GM21526 (cell line): Measurements from ENCODE around the gene NRM.

Source experiments
- ATAC-seq: cut with Tn5 transposase; IDR thresholded peaks from one replicate; pipeline ENCODE4 v1.9.1; 2021; ENCODE audit warnings: moderate library complexity; ENCODE audit not compliant: unreplicated experiment, low FRiP score

NRM gene

GRCh38 chr6:30689985-30690384 lies 799 bp downstream of the NRM start:
- ATAC-seq: no peak

- ATAC-seq: no peak
Observed at GRCh38 chr6:30689022-30689865, 1.5 kb downstream of the NRM start.

DNA sequence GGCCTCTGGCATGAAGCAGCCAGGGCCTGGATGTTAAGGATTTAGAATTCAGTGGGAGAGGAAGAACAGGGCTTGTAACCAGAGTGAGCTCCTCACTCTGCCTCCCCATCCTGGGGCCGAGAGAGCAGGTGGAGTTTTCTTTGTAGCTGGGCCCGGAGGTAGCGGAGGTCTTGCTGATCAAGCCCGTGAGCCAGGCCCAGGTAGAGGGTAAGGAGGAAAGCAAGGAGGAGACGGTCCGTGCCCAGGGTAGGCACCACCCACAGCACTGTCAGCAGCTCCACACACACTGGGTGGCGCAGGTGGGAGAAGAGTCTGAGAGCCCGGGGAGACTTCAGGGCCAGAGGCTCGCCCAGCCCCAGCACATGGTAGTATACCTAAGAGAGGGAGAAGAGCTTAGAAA lies 2.2 kb downstream of the NRM start:
- ATAC-seq: no peak

DNA sequence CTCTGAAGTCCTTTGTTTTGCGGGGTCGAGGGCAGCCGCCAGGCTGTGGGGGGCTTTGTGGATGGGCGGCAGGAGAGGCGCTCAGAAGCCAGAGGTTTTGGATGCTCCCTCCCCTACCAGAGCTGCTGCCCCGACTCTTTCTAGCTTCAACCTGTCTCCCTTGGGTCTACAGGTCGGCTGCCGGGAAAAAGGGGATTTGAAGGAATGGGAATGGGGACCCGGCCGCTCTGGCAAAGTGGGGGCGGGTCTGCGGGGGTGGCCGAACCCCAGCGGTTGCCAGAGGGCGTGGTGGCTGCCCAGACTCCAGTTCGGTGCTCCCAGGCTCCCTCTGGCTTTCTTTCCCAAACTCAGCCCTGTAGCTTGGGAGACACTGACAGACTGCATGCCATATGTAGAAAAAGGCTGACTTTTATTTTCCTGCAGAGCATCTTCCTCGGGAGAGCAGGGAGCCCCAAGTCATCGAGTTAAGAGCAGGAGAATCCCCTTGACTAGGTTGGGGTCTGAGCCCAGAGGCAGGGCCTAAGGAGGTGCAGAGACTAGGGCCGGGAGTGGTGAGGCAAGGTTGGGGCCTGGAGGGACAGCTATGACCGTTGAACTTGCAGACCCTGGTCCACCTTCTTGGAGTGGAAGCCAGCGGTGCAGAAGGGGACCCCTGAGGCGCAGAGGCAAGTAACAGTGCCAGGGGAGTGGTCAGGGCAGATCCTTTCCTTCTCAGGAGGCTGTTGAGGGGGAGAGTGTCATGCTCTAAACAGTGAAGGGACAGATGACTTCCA lies 2.9 kb downstream of the NRM start:
- ATAC-seq: no peak

DNA sequence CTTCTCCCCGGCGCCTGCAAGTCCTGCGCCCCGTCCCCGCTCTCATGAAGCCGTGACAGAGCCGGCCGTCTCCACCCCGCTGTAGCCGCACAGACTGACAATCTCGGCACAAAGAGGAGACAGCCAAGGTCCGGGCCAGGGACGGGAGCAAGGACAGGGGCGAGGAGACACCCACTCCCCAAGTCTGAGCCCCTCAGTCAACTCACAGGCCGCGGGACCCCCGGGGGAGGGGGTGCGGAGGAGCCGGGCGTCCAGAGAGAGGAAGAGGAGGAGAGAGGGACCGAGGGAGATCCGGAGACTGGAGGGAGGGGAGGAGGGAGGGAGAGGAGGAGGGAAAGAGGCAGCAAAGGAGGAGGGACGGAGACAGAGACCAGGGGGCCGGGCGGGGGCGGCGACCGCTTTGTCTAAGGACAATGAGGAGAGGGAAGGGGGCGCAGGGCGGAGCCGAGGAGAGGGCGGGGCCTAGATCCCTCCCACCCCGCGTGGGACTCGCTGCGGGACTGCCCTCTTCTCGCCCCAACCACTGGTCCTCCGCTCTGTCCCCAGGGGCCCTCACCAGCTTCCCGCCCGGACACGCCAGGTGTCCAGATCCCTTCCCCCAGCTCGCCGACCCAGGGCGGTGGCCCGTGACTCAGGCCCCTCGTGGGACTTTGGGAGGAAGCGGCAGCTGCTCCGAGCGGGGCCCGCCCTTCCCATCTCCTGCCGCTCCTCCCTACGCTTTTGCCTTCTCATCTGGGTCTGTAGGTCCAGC lies 3.7 kb downstream of the NRM start:
- peak; percentile 35 for ATAC-seq

- no peak for ATAC-seq
Observed at GRCh38 chr6:30686009-30686907, 4.5 kb downstream of the NRM start, which contains the start of gene PPP1R18. Gene PPP1R18 (minus strand): TSS chr6:30686645. CDS start chr6:30686018, 627 bp downstream.

DNA sequence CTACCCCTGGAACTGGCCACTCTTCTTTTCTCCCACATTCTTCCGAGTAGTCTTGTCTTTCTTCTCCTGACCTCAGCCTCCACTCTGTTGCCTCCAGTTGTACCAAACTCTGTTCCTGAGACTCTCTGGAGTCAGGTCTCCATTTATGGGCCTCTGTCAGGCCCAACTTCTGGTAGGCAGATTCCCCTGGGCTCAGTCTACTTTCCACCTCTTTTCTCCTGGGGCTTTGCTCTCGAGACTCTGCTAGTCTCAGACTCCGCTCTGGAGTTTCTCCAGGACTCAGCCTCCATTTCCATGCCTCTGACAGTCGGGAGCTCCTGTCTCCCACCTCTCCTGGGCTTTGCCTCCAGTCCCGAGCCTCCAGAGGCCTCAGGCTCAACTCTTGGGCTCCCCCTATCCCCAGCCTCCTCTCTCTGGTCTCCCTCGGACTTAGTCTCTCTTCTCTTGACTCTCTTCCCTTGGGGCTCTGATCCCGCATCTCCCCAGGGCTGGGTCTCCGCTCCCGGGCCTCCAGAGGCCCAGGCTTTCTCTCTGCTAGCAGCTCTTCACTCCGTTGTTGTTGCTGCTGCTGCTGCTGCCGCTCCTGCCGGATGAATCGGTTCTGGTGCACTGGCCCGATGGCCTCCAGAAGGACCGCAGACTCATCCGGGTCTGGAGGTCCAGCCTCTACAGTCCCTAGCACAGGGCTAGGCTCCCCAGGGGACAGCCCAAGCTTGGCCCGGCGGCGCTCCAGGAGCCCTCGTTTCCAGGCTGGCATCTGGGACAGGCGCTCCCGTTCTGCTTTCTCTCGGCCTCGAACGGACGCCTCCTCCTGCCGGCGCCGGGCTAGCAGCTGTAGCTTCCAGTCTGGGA lies 5.4 kb downstream of the NRM start:
- ATAC-seq: no peak

- ATAC-seq: no peak
Observed at GRCh38 chr6:30684386-30685156, 6.2 kb downstream of the NRM start.

DNA sequence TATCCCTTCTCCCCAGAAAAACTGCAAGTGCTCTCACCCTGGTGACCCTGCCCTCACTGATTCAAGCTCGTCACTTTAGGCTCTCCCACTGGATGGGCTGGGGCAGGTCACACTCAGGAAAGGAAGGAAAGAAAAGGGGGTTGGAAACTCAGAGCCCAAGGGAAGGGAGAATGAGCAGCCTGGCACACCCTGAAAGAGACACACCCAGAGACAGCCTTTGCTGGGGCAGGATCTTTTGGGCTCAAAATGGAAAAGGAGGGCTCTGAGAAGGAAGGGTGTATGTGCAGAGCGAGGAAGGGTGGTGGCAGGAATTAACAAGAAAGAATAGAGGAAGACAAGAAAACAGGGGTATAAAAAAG lies 6.8 kb downstream of the NRM start:
- no peak for ATAC-seq

- no peak for ATAC-seq
Observed at GRCh38 chr6:30683183-30683979, 7.4 kb downstream of the NRM start.

DNA sequence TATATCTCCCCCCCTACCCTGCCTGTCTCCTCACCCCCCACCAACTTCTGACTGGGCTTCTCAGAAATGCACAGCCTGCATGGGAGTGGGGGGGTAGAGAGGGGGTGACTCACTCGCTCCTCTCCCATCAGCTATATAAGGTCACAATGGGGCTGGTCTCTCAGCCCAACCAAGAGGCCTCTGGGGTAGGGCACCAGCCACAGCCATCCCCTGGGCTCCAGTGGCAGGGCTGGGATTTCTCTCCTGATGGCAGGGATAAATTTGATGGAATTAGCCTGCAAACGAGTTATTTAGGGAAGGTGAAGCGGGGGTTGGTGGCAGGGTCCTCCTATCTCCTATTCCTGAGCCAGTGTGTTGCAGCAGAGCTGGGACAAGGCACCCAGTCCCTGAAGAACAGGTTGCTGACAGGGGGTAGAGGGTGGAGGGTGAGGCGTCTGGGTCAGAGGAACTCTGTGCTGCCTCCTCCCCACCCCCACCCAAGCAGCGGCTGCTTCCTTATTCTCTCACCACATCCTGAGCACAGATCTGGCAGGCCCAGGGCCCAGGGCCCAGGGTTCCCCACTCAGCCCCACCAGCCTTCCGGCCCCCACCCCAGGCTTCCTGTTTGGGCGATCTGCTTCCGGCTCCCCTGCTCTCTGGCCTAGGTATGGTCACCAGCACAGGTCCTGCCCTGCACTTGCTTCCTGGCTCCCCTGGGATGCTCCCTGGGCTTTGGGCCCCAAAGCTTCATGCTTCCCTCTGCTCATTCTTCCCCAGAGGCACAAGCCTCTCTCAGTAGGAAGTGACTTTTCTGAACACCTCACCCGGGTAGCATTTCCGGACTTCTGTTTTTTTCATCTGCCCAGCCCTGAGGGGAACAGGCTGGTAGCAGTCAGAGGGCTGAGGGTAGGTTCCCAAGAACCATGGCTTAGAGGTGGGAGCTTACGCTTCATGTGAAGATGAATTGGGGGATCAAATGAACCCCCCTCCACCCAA lies 8.4 kb downstream of the NRM start:
- no peak for ATAC-seq

GRCh38 chr6:30681766-30682142 lies 9.0 kb downstream of the NRM start:
- ATAC-seq: no peak

DNA sequence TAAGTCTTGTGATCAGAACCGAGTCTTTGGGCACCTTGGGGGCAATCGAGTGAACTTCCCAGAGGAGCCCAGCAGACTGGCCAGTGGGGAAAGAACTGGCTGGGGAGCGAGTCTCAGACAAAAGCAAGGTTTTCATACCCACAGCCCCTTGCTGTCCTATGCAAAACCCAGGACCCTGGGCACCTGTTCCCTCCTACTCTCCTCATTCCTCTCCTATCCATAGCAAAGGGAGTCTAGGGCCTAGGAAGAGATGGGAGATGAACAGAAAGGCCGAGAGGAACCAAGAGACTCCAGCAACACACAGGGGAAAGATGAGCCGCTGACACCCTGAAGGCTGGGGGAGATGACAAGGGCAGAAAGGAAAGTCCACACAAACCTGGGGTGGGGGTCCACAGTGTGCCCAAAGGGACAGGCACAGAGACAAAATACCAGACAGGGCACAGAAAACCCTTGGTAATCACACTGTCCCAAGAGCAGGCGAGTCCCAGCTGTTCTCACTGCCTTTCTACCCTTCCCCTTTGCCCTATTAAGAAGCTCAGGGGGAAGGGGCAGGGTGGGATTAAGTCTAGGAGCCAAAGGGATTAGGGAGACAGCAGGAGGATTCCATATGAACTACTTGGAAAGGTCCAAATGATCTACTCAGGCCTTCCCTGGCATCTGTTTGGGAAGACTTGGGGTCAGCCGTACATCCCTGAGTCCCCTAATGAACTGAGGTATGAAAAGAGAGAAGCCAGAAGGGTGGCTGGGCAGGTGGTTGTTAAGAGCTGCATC lies 10.8 kb downstream of the NRM start:
- ATAC-seq: no peak

GRCh38 chr6:30678964-30679726 lies 11.6 kb downstream of the NRM start:
- ATAC-seq: no peak

DNA sequence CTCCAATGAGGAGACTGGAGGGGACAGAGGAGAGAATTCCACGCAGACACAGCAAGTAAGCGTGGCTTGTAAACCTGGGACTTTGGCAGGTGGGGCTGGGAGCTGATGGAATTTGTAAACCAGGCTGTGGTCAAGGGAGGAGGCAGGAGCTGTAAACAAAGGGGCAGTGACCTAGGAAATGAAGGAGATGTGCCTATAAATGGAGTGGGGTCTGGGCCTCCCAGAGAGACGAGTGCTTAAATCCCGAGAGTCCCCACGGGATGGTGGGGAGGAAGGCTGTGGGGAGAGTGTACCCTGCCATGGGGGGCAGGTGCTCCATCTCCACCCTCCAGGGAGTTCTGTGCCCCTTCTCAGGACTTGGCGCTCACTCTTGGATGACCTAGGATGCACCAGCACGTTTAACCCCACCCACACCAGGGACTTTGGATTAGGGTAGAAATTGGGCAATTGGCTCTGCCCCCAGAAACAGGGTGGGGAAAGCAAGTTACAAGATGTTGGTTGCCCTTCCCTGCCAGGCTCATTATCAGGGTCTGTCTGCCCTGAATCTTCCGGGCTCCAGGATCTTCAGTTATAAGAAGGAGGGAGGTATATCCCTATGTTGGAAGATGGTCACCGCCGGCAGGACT lies 14.0 kb downstream of the NRM start:
- no peak for ATAC-seq
